HepG2 (cell line): ENCODE data around the gene GRM8. TPM values are rescaled to one million over a fixed set of nuclear protein-coding genes. Genes with fewer than 3 reads are reported as not detected.
A peak's percentile ranks its signal among the peaks of the same experiment; 100 is the strongest.

ENCODE experiments used
- FOSL2 ChIP-seq: sonication (generic); formaldehyde crosslinking; IDR thresholded peaks from 2 replicates; pipeline ENCODE4 v1.4.0; 2020; ENCODE audit warnings: missing genetic modification reagents
- GPN1 ChIP-seq: sonication (generic); formaldehyde crosslinking; IDR thresholded peaks from 2 replicates; pipeline ENCODE4 v1.5.1; 2020; ENCODE audit warnings: missing genetic modification reagents, borderline replicate concordance
- GTF3A ChIP-seq: sonication (generic); formaldehyde crosslinking; conservative IDR thresholded peaks from 2 replicates; pipeline ENCODE4 v1.4.0; 2020; ENCODE audit warnings: mild to moderate bottlenecking, missing genetic modification reagents
- JUN ChIP-seq: sonication (generic); formaldehyde crosslinking; IDR thresholded peaks from 2 replicates; pipeline ENCODE4 v1.4.0; 2020; ENCODE audit warnings: mild to moderate bottlenecking, missing genetic modification reagents
- MBNL3 ChIP-seq: fragments of 250-450 bp; sonication (Bioruptor Pico); conservative IDR thresholded peaks from 2 replicates; pipeline ENCODE4 v1.8.0; 2022; ENCODE audit warnings: mild to moderate bottlenecking, inconsistent platforms
- NCOR1 ChIP-seq: fragments of 200-600 bp; sonication (generic); IDR thresholded peaks from 2 replicates; pipeline ENCODE4 v1.7.0; 2017; ENCODE audit warnings: antibody characterized with exemption, low read length, borderline replicate concordance
- NR3C1 ChIP-seq: sonication (generic); formaldehyde crosslinking; IDR thresholded peaks from 2 replicates; pipeline ENCODE4 v1.4.0; 2020; ENCODE audit warnings: missing genetic modification reagents
- POLR2AphosphoS2 ChIP-seq: IDR thresholded peaks from 2 replicates; pipeline ENCODE4 v1.6.1; 2011; ENCODE audit warnings: low read depth, low read length, improper control_type of control experiment
- REPIN1 ChIP-seq: sonication (generic); formaldehyde crosslinking; IDR thresholded peaks from 2 replicates; pipeline ENCODE4 v1.8.0; 2022; ENCODE audit warnings: missing genetic modification reagents, low read depth, mild to moderate bottlenecking, borderline replicate concordance
- SMAD9 ChIP-seq: sonication (generic); formaldehyde crosslinking; IDR thresholded peaks from 2 replicates; pipeline ENCODE4 v1.5.1; 2020; ENCODE audit warnings: mild to moderate bottlenecking, missing genetic modification reagents
- SNAI1 ChIP-seq: sonication (generic); formaldehyde crosslinking; IDR thresholded peaks from 2 replicates; pipeline ENCODE4 v1.5.0; 2020; ENCODE audit warnings: mild to moderate bottlenecking, missing genetic modification reagents, borderline replicate concordance
- TEAD3 ChIP-seq: optimal IDR thresholded peaks from 2 replicates; pipeline ENCODE3; 2016; ENCODE audit warnings: borderline replicate concordance
- ZNF205 ChIP-seq: IDR thresholded peaks from 2 replicates; pipeline ENCODE4 v1.6.1; 2018; ENCODE audit warnings: missing biosample characterization, missing genetic modification reagents
- ZNF263 ChIP-seq: sonication (generic); formaldehyde crosslinking; IDR thresholded peaks from 2 replicates; pipeline ENCODE4 v1.4.0; 2020; ENCODE audit warnings: missing genetic modification reagents
- ZNF570 ChIP-seq: sonication (generic); formaldehyde crosslinking; IDR thresholded peaks from 2 replicates; pipeline ENCODE4 v1.4.0; 2020; ENCODE audit warnings: mild to moderate bottlenecking, missing genetic modification reagents, borderline replicate concordance
- ZNF605 ChIP-seq: sonication (generic); formaldehyde crosslinking; IDR thresholded peaks from 2 replicates; pipeline ENCODE4 v1.8.0; 2022; ENCODE audit warnings: mild to moderate bottlenecking, missing genetic modification reagents
- ZNF737 ChIP-seq: sonication (generic); formaldehyde crosslinking; IDR thresholded peaks from 2 replicates; pipeline ENCODE4 v1.5.0; 2020; ENCODE audit warnings: missing genetic modification reagents, mild to moderate bottlenecking, borderline replicate concordance
- ZNF775 ChIP-seq: sonication (generic); formaldehyde crosslinking; IDR thresholded peaks from 2 replicates; pipeline ENCODE4 v1.4.0; 2020; ENCODE audit warnings: missing genetic modification reagents, mild to moderate bottlenecking, moderate library complexity, borderline replicate concordance
- ZSCAN29 ChIP-seq: sonication (generic); formaldehyde crosslinking; conservative IDR thresholded peaks from 2 replicates; pipeline ENCODE4 v1.4.0; 2020; ENCODE audit warnings: mild to moderate bottlenecking, missing genetic modification reagents
- polyA plus RNA-seq, 8 experiments: library from polyadenylated mRNA; depleted of rRNA in 3 of 8; stranded (reverse) in 7 of 8; unstranded in 1 of 8; fragments of >200 nt; fragmentation: Illumina TruSeq in 4 of 8; extraction: Trizol in 4 of 8; gene quantifications; 2 replicates each; pipeline versions ENCODE4 v1.2.1 to v1.2.3, GENCODE V29; 2011 to 2016; ENCODE audit warnings: low read depth in 4 of 8, missing spikeins in 1 of 8, mixed read lengths in 1 of 8; ENCODE audit not compliant: insufficient read depth in 1 of 8
- total RNA-seq, 5 experiments: library from RNA; depleted of rRNA; stranded (reverse); fragments of >200 nt; fragmentation: Illumina TruSeq; extraction: Trizol; gene quantifications; 2 replicates each; pipeline ENCODE4 v1.2.3, GENCODE V29; 2016; ENCODE audit warnings: low read depth in 1 of 5
- TF ChIP-seq, protein P1 (sequence below): sonication (generic); formaldehyde crosslinking; IDR thresholded peaks from 2 replicates; pipeline ENCODE4 v1.4.0; 2020; ENCODE audit warnings: missing genetic modification reagents
- TF ChIP-seq, protein P2 (sequence below): IDR thresholded peaks from 2 replicates; pipeline ENCODE4 v1.6.1; 2012; ENCODE audit warnings: inconsistent platforms
- TF ChIP-seq, protein P3 (sequence below): sonication (generic); formaldehyde crosslinking; IDR thresholded peaks from 2 replicates; pipeline ENCODE4 v1.4.0; 2020; ENCODE audit warnings: missing genetic modification reagents
- TF ChIP-seq, protein P4 (sequence below): sonication (generic); formaldehyde crosslinking; IDR thresholded peaks from 2 replicates; pipeline ENCODE4 v1.4.0; 2020; ENCODE audit warnings: missing genetic modification reagents, mild to moderate bottlenecking, borderline replicate concordance

Gene GRM8
- total and polyA plus RNA-seq, 2 of the 13 experiments (the other 11 are each of a cell fraction or from before 2014, with no cell fraction given): not detected

DNA sequence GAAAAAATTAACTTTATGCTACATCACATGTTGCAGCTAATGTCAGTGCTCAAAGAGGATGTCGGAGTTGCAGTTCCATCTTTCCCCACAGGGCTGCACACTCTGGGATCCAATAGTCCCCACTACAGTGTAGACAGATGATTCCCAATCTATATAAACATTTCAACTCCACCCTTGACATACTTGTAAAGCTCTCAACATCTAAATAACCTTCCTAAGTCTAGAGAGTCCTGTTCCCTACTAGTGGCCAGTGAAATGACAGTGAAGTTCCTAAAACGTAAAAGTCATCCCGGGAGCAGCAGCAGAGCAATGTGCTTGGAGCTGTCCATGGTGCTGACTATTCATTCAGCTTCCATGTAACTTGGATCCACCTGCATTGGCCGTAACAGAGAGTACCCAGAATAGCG, 145.1 kb downstream of the GRM8 start (continued):
- TF ChIP-seq TEAD3 (CRISPR knock-in tag): peak; percentile 56
- TF ChIP-seq ZNF205 (CRISPR knock-in tag): 0 out of 2 replicates have a peak, but pooled peaks have one; percentile 36
- TF ChIP-seq, protein P1, sequence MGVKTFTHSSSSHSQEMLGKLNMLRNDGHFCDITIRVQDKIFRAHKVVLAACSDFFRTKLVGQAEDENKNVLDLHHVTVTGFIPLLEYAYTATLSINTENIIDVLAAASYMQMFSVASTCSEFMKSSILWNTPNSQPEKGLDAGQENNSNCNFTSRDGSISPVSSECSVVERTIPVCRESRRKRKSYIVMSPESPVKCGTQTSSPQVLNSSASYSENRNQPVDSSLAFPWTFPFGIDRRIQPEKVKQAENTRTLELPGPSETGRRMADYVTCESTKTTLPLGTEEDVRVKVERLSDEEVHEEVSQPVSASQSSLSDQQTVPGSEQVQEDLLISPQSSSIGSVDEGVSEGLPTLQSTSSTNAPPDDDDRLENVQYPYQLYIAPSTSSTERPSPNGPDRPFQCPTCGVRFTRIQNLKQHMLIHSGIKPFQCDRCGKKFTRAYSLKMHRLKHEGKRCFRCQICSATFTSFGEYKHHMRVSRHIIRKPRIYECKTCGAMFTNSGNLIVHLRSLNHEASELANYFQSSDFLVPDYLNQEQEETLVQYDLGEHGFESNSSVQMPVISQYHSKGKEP (CRISPR knock-in tag): peak; percentile 96
- 0 out of 2 replicates have a peak, but pooled peaks have one; percentile 39 for TF ChIP-seq ZSCAN29
- no peak for TF ChIP-seq ZNF570 (CRISPR knock-in tag)
- no peak for TF ChIP-seq ZNF775 (CRISPR knock-in tag)
- 0 out of 2 replicates have a peak, but pooled peaks have one; percentile 46 for TF ChIP-seq ZNF605
- no peak for TF ChIP-seq NR3C1 (CRISPR knock-in tag)
- TF ChIP-seq JUN: no peak
- TF ChIP-seq GTF3A (CRISPR knock-in tag): no peak
- TF ChIP-seq FOSL2 (CRISPR knock-in tag): peak; percentile 52
- TF ChIP-seq ZNF263 (CRISPR knock-in tag): peak; percentile 67
- TF ChIP-seq, protein P2, sequence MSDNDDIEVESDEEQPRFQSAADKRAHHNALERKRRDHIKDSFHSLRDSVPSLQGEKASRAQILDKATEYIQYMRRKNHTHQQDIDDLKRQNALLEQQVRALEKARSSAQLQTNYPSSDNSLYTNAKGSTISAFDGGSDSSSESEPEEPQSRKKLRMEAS: peak; percentile 46
- TF ChIP-seq GPN1 (CRISPR knock-in tag): no peak
- no peak for TF ChIP-seq NCOR1
- TF ChIP-seq SMAD9 (CRISPR knock-in tag): no peak
- TF ChIP-seq REPIN1 (CRISPR knock-in tag): no peak
- no peak for TF ChIP-seq MBNL3 (CRISPR knock-in tag)
- TF ChIP-seq, protein P3, sequence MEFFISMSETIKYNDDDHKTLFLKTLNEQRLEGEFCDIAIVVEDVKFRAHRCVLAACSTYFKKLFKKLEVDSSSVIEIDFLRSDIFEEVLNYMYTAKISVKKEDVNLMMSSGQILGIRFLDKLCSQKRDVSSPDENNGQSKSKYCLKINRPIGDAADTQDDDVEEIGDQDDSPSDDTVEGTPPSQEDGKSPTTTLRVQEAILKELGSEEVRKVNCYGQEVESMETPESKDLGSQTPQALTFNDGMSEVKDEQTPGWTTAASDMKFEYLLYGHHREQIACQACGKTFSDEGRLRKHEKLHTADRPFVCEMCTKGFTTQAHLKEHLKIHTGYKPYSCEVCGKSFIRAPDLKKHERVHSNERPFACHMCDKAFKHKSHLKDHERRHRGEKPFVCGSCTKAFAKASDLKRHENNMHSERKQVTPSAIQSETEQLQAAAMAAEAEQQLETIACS (CRISPR knock-in tag): no peak
- TF ChIP-seq, protein P4, sequence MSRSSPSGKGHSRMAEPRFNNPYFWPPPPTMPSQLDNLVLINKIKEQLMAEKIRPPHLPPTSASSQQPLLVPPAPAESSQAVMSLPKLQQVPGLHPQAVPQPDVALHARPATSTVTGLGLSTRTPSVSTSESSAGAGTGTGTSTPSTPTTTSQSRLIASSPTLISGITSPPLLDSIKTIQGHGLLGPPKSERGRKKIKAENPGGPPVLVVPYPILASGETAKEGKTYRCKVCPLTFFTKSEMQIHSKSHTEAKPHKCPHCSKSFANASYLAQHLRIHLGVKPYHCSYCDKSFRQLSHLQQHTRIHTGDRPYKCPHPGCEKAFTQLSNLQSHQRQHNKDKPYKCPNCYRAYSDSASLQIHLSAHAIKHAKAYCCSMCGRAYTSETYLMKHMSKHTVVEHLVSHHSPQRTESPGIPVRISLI (CRISPR knock-in tag): no peak
- TF ChIP-seq POLR2AphosphoS2: no peak
- no peak for TF ChIP-seq SNAI1 (CRISPR knock-in tag)
- TF ChIP-seq ZNF737 (CRISPR knock-in tag): peak; percentile 79; the same call in 1 of the 2 replicates
